ENCODE data around the gene ANOS1.

- TF ChIP-seq CTCF (conservative IDR thresholded peaks at IDR 0.05) (no peak), EZH2 (IDR thresholded peaks at IDR 0.05; ENCODE audit: low read depth) (no peak)
These were observed 247.5 kb downstream of the ANOS1 start for GRCh38 chrX:8484360-8484949.

All from PC-9 (cell line).